T-helper 9 cell (primary cell): ENCODE results near the gene MRPL1.
"Not testable (repeated sequence)": the region's sequence is repeated elsewhere in the genome, so short reads cannot be mapped to it uniquely, and the experiment has no call there.

Source experiments
- DNase-seq: peaks from one replicate; pipeline ENCODE4 v3.0.0-alpha.2; 2020

Gene MRPL1

DNA sequence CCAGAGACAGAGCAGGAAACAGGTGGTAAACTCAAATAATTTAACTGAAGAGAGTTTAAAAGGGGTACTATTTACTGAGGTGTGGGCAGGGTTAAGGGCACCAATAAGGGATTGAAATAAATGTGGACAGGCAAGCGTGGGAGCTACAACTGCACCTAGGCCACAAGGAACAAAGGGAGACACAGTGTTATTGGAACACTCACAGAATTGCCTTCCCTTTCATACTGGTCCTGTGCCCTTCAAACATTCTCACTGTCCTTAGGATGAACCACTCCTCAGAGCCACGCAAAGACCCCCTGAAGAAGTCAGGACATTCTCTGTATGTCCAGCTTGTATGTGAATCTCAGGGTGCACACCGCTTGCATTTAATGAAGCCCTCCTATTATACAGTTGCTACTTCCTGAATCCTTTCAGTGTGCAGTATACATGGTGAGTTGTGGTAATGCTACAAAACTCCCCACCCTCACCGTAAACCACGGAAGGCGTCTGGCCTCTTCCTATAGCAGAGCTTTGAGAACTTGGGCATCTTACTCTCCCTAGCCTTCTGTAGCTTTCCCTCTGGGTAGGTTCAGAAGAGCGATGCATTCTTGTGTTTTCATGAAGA is 9.6 kb upstream of the MRPL1 start:
- peak; percentile 55 for DNase-seq

DNA sequence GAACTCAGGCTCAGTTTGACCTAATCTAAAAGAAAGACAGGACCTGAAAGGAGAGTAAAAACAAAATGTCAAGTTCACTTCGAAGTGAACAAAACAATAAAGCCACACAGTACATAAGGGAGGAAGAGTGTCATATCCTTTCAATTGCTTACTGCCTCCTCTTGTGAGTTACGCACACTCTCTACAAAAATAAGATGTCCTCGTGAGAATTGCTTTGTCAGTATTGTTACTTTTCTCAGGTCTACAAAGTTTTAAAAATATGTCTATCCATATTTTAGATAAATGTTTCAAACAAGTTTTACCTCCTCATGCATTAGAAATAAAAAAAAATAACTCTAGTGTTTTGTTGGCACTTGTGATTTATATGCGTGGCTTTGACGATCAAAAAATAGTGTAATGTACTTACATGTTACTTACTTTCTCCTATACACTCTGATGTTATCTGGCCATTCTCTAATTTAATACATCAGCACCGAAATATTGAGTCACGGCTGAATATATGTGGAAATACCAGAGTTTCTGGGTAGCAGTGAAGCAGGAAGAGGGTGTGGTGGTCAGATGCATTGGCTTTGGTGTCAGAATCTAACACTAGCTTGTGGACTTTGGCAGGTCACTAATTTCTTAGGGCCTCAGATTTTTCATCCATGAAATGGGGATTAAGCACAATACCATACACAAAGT is 8.1 kb upstream of the MRPL1 start:
- DNase-seq: no peak

DNA sequence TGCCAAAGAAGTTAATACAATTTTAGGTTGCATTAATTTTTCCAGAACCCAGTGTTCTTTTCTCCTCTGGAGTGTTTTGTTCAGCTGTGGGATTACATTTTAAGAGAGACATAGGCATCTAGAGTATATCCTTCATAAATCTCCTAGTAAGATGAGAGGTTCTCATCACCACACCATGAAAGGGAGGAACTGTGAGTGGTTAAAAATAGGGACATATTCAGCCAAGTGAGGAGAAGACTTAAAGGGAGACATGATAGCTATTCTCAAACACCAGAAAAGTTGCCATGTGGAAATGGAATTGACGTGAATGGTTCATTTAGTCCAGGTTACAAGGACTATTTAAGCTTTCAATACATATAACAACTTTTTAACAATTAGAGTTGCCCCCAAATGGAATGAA is 6.5 kb upstream of the MRPL1 start:
- no peak for DNase-seq

DNA sequence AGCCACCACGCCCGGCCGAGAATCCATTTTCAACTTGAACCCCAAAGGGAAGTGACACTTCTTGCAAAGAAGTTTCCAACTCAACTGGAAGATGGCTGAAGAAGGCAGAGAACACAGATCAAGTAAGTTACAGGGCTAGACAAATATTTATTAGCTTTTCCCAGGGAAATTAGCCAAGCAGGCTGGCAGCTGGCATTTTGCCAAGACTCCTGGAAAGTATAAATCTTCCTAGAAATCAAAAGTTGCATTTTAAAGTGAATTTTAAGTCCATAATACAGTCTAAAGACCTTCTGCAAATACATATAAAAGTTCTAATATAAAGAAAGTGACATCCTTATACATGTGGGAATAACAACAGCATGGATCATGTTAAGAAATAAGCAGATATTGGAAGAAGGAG is 3.4 kb upstream of the MRPL1 start:
- no peak for DNase-seq

DNA sequence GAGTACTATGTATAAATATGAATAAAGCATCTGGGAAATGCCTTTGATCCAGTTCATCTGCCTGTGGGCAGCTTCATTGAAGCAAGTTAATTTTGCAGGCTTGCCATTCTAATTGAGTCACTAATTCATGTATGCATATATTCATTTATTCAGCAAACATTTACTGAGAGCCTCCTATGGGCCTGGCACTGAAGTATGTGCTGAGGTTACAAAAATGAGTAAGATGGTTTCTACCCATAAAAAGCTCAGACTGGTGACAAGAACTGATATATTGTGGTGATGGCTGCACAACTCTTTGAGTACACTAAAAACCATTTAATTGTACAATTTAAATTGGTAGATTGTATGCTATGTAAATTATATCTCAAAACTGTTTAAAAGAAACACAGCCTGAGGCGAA is 1.1 kb upstream of the MRPL1 start:
- DNase-seq: no peak

DNA sequence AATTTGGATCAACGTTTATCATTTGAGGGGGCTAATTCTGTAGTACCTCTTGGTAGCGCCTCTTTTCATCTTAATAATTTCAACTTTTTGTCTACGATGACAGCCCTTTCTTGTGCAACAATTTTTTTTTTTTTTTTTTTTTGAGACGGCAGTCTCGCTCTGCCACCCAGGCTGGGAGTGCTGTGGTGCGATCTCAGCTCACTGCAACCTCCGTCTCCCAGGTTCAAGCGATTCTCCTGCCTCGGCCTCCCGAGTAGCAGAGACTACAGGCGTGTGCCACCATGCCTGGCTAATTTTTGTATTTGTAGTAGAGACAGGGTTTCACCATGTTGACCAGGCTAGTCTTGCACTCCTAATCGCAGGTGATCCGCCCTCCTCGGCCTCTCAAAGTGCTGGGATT is 711 bp downstream of the MRPL1 start:
- not testable (repeated sequence) for DNase-seq

DNA sequence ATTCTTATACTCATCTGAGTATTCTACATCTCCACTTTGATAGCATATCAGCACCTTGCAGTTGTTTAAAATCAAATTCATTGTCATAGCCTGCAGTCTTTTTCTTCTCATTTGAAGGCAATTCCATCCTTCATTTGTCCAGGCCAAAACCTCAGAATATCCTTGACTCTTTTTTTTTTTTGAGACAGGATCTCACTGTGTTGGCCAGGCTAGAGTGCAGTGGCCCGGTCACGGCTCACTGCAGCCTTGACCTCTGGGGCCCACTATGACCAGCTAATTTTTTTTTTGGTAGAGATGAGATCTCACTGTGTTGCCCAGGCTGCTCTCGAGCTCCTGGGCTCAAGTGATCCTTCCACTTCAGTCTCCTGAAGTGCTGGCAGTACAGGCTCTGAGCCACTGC is 2.6 kb downstream of the MRPL1 start:
- DNase-seq: no peak

DNA sequence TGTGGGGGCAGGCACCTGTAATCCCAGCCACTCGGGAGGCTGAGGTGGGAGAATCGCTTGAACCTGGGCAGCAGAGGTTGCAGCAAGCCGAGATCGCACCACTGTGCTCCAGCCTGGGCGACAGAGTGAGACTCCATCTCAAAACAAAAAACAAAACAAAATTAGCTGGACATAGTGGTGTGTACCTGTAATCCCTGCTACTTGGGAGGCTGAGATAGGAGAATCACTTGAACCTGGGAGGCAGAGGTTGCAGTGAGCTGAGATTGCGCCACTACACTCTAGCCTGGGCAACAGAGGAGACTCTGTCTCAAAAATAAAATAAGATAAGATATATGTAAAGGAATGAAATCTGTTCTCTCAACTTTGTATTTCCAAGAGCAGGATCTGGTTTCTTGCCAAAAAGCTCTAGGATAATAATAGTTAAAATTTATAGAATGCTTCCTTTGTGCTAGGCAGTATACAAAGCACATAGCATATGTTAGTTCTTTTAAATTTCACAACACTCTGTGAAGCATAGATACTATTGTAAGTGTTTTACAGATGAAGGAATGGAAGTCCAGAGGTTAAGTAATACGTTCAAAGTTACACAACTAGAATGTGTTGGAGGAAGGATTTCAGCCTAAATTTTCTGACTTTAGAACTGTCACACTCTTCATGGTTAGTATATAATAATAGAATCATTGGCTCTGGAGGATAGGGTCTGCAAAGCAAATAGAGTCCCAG is 10.3 kb downstream of the MRPL1 start:
- DNase-seq: no peak

DNA sequence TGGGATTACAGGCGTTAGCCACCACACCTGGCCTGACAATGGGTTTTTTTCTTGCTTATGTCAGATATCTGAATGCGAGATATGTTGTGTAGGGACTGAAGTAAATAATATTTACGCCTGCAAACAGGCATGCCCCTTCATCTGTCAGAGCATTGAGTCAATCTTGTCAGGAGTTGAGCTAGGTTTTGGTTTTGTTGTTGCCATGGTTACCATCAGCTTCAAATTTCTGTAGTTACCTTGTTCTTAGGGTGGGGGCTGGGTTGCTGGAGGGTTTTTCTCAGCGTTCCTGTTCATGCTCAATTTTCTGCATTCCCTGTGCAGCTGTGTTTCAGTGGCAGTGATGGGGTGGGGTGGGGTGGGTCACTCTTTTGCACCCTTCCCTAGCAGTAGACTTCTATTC is 14.5 kb downstream of the MRPL1 start:
- no peak for DNase-seq

DNA sequence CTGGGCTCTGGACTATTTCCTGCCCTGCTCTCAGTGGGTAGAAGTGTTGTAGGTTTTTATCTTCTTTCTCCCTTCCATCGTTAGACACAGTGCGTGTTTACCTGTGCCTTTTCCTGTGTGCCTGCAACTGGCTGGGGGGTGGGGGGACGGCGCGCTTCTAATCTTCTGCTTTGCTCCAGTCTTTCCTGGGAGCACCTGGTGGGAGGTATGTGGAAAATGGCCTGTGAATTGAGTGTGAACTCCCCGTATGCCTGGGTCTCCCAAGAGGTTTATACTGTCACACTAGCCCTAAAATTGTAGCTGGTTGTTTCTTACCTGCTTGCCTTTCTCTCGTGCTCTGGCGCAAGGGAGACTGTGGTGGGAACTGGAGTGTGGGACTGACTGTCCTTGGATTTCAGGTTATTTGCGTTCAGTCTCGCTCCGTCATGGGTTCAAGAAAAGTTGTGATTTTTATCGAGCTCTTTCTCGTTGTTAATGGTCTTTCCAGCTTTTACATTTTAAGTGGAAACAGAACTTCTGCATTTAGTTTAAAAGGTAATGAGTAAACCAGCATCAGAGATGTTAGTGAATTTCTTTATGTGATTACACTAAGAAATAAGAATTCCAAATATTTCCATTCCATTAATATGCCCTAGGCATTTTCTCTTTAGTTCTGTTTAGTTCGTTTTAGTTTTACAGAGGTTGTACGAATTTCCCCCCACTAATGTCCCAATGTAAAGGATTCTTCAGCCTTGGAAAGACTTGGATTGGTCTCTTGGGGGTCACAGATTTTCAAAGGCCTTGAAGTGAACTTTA is 15.3 kb downstream of the MRPL1 start:
- DNase-seq: no peak

DNA sequence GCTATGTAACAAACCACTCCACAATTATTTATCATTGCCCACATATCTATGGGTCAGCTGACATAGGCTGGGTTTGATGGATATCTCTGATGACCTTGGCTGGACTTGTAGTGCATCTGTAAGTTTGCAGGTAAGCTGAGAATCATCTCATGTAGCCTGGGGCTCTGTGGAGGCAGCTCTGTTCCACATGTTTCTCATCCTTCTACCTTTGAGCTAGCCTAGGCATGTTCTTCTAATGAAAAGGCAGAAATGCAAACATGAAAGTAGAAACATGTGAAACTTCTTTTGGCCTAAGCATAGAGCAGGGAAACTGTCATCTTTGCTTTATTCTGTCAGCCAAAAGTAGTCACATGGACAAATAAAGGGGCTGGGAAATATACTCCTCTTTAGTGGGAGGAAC is 18.2 kb downstream of the MRPL1 start:
- DNase-seq: no peak

DNA sequence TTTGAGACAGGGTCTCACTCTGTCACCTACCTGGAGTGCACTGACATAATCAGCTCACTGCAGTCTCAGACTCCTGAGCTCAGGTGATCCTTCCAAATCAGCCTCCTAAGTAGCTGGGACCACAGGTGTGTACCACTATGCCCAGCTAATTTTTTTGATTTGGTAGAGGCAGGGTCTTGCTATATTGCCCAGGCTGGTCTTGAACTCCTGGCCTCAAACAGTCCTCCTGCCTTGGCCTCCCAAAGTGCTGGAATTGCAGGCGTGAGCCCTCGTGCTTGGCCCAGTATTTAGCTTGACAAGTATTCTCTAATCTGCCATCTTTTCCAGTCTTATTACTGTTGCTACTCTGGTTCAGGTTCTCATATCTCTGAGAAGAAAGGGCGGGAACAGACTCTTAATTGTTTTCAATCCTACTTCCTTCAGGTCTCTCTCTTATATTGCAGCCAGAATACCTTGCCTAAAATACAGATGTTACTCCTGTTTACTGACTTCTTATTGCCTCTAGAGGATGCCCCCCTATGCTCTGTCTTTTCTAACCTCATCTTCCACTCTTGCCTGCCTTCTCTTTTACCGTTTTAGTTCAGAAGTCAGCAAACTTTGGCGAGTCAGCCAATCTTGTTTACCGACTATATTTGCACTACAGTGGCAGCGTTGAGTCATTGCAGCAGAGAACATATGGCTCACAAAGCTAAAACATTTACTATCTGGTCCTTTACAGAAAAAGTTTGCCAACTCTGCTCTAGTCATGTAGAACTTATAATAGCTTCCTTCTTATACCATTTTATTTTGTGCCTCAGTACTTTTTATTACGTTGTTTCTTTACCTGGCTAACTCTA is 19.0 kb downstream of the MRPL1 start:
- no peak for DNase-seq

DNA sequence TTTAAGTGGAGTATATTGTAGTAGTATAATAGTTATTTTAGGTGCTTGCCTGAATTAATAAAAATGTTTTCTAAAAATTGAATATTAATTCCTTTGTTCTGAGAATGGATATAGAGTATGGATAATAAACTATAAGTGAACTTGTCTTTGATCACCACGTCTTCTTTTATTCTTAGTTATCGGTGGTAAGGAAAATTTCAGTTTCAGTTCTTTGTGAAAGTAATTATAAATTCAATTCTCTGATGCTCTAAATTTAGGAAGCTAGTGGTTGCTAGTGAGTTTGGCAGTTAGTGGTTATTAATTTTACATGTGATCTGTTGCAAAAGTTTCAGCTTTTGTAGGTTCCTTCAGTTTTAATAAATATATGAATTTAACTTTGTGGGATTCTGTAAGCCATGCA is 30.8 kb downstream of the MRPL1 start:
- no peak for DNase-seq

DNA sequence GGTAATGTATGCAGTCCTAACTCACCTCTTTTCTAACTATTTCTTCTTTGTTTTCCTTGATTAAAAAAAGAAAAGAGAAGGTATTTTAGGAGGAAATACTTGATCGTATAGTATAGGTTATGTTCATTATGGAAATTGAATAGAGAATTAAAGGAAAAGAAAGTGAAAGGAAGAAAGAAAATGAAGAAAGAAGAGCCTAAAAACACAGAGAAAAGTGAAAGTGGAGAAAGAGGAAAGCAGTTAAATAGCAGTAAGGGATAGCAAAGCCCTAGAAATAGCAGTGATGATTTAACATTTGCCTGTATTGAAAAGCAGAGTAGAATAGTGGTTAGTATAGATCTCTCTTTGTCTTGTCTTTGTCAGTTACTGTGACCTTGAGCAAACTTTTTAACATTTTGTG is 37.0 kb downstream of the MRPL1 start:
- DNase-seq: no peak

DNA sequence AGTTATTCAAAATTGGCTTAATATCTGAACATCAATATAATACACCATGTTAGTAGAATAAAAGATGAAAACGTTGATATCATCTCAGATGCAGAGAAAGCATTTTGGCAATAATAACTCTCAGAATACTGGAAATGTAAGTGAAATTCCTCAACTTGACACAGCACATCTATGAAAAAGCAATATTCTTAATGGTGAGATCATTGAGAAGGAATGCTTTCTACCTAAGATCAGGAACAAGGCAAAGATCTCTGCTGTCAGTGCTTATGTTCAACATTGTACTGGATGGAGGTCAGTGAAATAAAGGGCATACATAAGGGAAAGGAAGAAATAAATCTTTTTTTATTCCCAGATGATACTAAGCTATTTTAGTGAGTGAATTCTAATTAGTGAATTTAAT is 40.6 kb downstream of the MRPL1 start:
- DNase-seq: no peak

DNA sequence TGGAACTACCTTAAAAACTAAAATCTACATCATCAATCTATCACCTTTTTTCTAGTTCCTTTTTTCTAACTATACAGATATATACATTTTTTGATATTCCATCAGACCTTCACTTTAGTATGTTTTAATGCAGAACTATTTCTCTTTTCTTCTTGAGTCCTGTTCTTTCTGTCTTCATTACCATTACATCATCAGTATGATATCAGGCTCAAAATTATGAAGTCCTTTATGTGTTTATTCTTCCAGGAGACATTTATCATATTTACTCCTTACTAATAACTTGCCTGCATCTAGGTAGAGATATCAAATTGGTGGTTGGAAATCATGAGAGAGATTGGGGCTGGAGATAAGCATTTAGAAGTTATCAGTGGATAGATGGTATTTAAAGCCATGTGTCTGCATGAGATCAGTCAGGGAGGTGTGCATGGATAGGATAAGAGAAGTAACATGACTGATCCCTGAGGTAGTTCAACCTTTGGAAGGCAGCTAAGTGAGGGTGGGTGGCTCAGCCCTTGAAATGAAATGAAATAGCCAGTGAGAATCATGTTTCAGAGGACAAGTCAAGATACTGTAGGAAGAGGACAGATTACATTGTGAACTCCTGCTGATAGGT is 43.1 kb downstream of the MRPL1 start:
- no peak for DNase-seq

DNA sequence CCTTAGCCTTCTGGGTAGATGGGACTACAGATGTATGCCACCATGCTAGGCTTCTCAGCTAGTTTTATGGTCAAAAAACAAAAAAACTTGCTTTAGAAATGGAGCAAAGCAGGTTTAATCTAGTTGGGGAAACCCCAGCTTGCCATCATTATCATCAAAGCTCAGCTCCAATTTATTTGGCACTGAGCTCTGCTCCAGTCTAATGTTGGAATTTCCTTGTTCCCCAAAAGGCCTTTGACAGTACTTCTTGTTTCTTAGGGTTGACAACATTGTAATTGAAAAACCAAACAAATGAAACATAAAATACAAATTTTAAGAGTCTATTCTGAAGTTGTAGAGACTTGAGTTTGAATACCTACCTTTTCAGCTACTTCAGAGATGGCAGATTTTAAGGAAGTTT is 48.0 kb downstream of the MRPL1 start:
- DNase-seq: no peak

DNA sequence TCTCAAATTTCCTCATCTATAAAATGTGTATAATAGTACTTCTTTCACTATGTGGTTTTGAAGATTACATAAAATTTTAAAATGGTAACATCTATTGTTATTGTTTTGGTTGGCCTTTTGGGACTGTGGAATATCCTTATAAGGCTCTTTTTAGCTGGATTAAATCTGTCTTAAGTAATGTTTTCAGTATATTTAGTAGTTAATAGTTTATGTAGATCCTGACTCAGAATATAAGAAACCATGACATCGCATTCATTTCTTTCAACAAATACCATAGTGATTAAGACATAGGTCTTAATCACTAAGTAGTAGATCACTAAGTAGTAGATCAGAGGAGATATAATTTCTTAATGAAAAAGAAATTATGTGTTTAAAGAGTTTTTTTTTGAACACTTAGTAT is 48.5 kb downstream of the MRPL1 start:
- no peak for DNase-seq

DNA sequence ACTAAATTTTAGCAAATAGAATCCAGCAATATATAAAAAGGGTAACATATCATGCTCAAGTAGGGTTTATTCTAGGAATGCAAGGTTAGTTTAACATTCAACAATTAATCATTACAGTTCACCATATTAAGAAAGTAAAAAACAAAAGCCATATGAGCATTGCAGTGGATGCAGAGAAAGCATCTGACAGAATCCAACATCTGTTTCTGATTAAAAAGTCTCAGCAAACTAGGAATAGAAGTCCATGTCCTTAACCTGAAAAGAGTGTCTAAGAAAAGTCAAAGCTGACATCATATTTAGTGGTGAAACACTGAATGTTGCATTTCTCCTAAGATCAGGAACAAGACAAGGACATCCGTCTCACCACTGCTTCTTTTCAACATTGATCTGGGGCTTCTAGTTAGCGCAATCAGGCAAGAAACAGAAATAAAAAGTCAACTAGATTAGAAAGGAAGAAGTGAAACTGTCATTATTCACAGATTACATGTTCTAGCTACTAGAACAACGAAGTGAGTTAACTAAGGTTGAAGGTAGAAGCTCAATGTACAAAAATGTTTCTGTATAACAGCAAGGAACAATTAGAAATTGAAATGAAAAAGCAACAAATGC is 49.3 kb downstream of the MRPL1 start:
- DNase-seq: no peak

DNA sequence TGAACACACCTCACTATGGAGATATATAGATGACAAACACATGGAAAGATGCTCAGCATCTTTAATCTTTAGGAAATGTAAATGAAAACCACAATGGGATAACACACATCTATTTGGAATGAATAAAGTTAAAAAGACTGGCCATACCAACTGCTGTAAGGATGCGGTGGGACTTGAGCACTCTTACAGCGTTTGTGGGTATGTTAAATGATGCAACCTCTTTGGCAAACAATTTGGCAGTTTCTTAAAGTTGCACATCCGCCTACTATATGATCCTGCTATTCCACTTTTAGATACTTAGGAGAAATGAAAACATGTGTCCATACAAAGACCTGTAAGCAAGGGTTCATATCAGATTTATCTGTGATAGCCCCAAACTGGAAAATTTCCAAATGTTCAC is 50.7 kb downstream of the MRPL1 start:
- DNase-seq: no peak

DNA sequence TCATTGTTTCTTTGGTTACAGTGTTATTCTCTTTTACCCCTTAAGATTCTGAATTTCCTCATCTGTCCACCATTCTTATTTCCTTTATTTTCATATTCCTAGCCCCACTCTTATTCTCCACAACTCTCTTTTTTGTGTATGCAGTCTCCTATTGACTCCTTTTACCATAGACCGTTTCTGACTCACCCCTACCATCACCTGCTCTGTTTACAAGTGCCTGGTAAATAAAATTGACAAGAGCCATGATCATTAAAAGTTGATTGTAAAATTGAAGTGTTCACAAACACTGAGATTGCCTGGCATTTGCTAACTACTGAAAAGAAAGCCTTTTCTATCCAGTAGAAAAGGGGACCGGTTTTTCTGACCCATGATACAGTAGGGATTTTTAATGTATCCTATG is 54.4 kb downstream of the MRPL1 start:
- DNase-seq: no peak

DNA sequence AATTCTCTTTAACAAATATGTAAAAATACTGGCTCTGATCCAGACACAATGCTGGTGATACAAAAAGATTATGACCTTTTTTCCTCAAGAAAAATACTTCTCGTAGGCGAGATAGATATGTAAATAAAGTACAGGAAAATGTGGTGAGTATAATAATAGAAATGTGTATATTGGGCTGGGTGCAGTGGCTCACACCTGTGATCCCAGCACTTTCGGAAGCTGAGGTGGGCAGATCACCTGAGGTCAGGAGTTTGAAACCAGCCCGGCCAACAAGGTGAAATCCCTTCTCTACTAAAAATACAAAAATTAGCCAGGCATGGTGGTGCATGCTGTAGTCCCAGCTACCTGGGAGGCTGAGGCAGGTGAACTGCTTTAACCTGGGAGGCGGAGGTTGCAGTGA is 55.0 kb downstream of the MRPL1 start:
- DNase-seq: no peak
